Muscle layer of colon (tissue), 2 donors: ENCODE data around the gene MAML3.
A peak's percentile ranks its signal among the peaks of the same experiment; 100 is the strongest.

ENCODE experiments used
- H3K27ac ChIP-seq: one replicate; pipeline ENCODE4 v1.7.0; 2013; ENCODE audit warnings: low read depth, mild to moderate bottlenecking, low read length, moderate library complexity
- H3K27me3 ChIP-seq, 2 donors: one replicate each; pipeline ENCODE4 v1.7.0; 2013; ENCODE audit warnings: low read length in 2 of 2, mild to moderate bottlenecking in 2 of 2; ENCODE audit not compliant: insufficient read depth in 2 of 2, control insufficient read depth in 1 of 2
- H3K36me3 ChIP-seq: one replicate; pipeline ENCODE4 v1.7.0; 2013; ENCODE audit warnings: mild to moderate bottlenecking, low read length; ENCODE audit not compliant: insufficient read depth
- H3K4me1 ChIP-seq: one replicate; pipeline ENCODE4 v1.7.0; 2013; ENCODE audit warnings: mild to moderate bottlenecking, low read length; ENCODE audit not compliant: insufficient read depth
- H3K4me3 ChIP-seq, 2 donors: one replicate each; pipeline ENCODE4 v1.7.0; 2013; ENCODE audit warnings: low read length in 2 of 2, low read depth in 1 of 2, mild to moderate bottlenecking in 1 of 2, moderate library complexity in 1 of 2
- H3K9ac ChIP-seq: one replicate; pipeline ENCODE4 v1.7.0; 2013; ENCODE audit warnings: low read length
- H3K9me3 ChIP-seq: one replicate; pipeline ENCODE4 v1.7.0; 2013; ENCODE audit warnings: mild to moderate bottlenecking, low read length
- donor health status: abdominal sarcoma.
- donor health status: Adenocarcinoma of cecum.

The MAML3 gene

DNA sequence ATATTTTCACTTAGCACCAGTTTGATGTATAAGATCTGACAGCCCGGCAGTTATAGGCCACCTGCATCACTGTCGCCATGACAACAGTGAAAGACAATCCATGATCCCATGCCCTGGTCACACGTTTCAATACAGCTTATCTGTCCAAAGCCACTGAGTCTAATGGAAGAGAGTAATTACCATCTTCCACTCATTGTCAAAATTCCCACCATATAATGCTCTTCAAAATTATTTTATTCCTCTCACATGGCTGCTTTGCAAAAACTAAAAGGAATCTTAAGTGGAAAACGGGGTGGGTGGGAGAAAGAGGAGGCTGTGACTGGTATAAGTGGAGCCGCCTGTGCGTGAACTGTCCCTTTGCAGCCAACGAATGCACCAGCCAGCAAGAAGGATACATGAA, 44.2 kb downstream of the MAML3 start:
- Histone ChIP-seq H3K36me3 (no peaks in the 10 kb centered on the region), H3K9ac (no peak overlapping the region), H3K27me3 (no peaks in the 10 kb centered on the region), H3K4me1 (no peaks in the 10 kb centered on the region), H3K9me3 (no peaks in the 10 kb centered on the region), H3K27ac (no peak overlapping the region), H3K4me3 (no peak overlapping the region)

DNA sequence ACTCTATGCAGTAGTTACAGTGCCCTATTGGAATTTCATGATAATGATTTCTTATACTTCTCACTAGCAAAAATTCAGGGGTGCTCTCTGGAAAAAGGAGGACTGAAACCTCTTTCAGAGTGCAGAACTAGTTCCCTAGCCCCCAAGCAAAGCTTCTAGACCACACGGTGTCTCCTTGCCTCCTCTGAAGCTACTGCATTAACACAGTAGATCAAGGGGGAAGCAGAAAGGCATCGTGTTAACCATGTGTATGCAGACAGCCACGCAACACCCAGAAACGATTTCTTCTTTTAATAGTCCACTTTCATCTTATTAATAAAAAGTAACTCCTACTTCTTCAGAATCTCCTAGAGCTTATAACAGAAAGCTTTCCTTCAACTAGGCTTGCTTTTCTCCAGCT, 44.7 kb downstream of the MAML3 start:
- Histone ChIP-seq H3K9ac (no peak overlapping the region), H3K27me3 (no peaks in the 10 kb centered on the region), H3K4me3 (no peak overlapping the region), H3K9me3 (no peaks in the 10 kb centered on the region), H3K36me3 (no peaks in the 10 kb centered on the region), H3K27ac (no peak overlapping the region), H3K4me1 (no peaks in the 10 kb centered on the region)

- no peak overlapping the region for H3K27ac ChIP-seq
- no peaks in the 10 kb centered on the region for H3K27me3 ChIP-seq
- H3K36me3 ChIP-seq = no peaks in the 10 kb centered on the region
- no peaks in the 10 kb centered on the region for H3K4me1 ChIP-seq
- no peak overlapping the region for H3K9ac ChIP-seq
- H3K4me3 ChIP-seq = no peak overlapping the region
- H3K9me3 ChIP-seq = no peaks in the 10 kb centered on the region
These were observed 45.2 kb downstream of the MAML3 start for GRCh38 chr4:140108713-140109230.

DNA sequence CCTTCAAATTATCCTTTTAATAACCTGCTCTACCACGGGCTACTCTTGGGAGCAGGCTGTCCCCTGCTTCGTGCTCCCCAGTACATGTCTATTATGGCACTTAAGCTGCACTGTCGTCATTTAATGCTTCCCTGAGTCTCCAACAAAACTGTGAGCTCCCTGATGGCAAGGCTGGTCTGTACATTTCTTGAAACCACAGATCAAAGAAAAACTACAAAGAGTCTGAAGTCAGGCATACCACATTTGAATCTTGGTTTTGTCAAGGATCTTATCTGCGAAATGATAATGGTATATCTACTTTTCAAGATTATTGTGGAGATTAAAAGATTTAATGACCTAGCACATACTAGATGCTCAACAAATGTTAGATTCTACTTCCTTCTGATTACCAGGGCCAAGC, 45.7 kb downstream of the MAML3 start:
- no peaks in the 10 kb centered on the region for H3K27me3 ChIP-seq

DNA sequence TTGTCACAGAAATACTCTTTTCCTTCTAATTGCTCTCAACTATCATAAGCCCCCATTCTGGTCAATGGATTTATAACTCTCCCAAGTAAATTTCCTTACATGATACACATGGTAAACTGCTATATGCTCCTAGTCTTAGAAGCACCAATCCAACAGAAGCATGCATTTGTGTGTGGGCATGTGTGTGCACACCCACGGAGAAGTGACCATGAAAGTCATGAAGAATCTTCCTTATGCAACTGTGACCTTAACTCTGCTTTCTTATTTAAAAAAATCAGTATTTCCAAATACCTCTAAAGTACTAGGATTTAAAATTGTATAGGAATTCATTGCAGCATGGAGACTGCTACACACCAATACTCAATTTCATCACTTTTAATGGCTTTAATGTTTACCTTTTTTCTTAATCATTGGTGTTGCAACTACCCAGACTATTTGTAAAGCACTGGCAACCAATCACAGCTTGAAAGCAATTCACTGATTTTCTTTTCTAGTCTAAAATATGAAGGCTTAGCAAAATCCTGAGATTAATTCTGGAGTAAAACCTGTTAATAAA, 47.6 kb downstream of the MAML3 start:
- H3K9ac ChIP-seq = no peak overlapping the region
- H3K27me3 ChIP-seq = no peaks in the 10 kb centered on the region
- H3K4me3 ChIP-seq = no peak overlapping the region
- no peaks in the 10 kb centered on the region for H3K36me3 ChIP-seq
- no peaks in the 10 kb centered on the region for H3K4me1 ChIP-seq
- no peak overlapping the region for H3K27ac ChIP-seq
- no peaks in the 10 kb centered on the region for H3K9me3 ChIP-seq

More for the DNA sequence above, 45.7 kb downstream of the MAML3 start:
- Histone ChIP-seq H3K4me3 (no peak overlapping the region), H3K4me1 (no peaks in the 10 kb centered on the region), H3K9me3 (no peaks in the 10 kb centered on the region), H3K36me3 (no peaks in the 10 kb centered on the region), H3K27ac (no peak overlapping the region), H3K9ac (no peak overlapping the region)

DNA sequence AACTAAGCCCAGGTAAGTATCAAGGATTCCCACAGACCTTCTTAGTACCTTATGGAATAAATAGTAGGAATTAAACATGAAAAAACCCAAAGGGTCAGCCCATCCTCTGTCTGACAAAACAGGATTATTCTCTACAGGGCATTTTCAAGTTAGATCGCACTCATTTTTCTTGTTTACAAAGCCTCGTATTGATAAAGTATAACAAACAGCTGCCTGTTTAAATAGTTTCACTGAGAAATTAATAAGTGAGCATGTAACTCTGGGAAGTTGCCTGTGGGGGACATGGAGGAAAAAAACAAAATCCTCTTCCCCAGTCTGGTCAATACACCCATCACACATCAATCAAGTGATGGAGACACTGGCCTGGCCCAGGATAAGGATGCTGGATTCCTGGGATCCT, 48.5 kb downstream of the MAML3 start:
- Histone ChIP-seq H3K9me3 (no peaks in the 10 kb centered on the region), H3K9ac (no peak overlapping the region), H3K36me3 (no peaks in the 10 kb centered on the region), H3K4me1 (no peaks in the 10 kb centered on the region), H3K27me3 (no peaks in the 10 kb centered on the region), H3K27ac (no peak overlapping the region), H3K4me3 (no peak overlapping the region)

GRCh38 chr4:140103676-140104075, 50.3 kb downstream of the MAML3 start:
- no peak overlapping the region for H3K9ac ChIP-seq
- no peaks in the 10 kb centered on the region for H3K36me3 ChIP-seq
- H3K27me3 ChIP-seq = no peaks in the 10 kb centered on the region
- no peak overlapping the region for H3K4me3 ChIP-seq
- peaks cover 2% of the 10 kb centered on the region for H3K4me1 ChIP-seq
- no peaks in the 10 kb centered on the region for H3K9me3 ChIP-seq
- no peak overlapping the region for H3K27ac ChIP-seq

- no peaks in the 10 kb centered on the region for H3K27me3 ChIP-seq
- no peak overlapping the region for H3K9ac ChIP-seq
- no peak overlapping the region for H3K4me3 ChIP-seq
- H3K27ac ChIP-seq = no peak overlapping the region
- no peaks in the 10 kb centered on the region for H3K36me3 ChIP-seq
- no peaks in the 10 kb centered on the region for H3K9me3 ChIP-seq
- peaks cover 10% of the 10 kb centered on the region for H3K4me1 ChIP-seq
These were observed 51.6 kb downstream of the MAML3 start for GRCh38 chr4:140102421-140102820.

DNA sequence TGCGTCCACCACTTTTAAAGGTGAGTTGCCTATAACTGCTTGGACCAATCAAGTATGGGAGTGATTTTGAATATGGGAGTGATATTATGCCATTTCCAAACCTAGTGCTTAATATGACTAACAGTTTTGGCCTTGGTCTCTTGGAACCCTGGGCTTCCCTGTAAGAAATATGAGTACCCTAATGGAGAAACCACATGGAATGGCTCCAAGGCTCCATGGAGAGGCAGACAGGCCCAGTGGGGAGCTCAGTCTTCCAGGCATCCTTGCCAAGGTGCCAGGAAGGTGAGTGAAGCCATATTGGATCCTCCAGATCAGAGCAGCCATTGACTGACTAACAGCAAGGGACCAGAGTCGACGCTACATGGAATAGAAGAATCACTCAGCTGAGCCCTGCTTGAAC, 53.2 kb downstream of the MAML3 start:
- no peaks in the 10 kb centered on the region for H3K36me3 ChIP-seq
- no peak overlapping the region for H3K9ac ChIP-seq
- peaks cover 20% of the 10 kb centered on the region for H3K4me1 ChIP-seq
- H3K27me3 ChIP-seq = no peaks in the 10 kb centered on the region
- no peak overlapping the region for H3K27ac ChIP-seq
- no peaks in the 10 kb centered on the region for H3K9me3 ChIP-seq
- H3K4me3 ChIP-seq = no peak overlapping the region

DNA sequence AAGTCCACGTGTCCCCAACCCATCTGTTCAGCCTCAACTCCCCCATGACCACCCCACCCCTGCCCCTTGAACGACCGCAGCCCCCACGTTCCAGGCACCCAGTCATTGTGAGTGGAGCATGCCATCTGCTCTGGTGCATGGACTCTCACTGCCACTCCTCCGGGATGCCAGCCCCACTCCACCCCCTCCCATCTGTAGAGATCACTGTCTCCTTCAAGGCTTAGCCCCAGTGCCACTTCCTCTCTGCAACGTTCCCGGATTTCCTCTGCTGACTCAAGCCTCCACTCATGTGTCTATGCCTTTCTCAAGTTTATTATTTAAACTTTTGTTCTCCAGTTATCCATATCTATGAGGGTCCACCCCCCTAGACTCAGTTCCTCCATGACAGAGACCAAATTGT, 54.0 kb downstream of the MAML3 start:
- Histone ChIP-seq H3K36me3 (no peaks in the 10 kb centered on the region), H3K27me3 (no peaks in the 10 kb centered on the region), H3K9ac (no peak overlapping the region), H3K27ac (no peak overlapping the region), H3K4me3 (no peak overlapping the region), H3K4me1 (peaks cover 25% of the 10 kb centered on the region), H3K9me3 (no peaks in the 10 kb centered on the region)

DNA sequence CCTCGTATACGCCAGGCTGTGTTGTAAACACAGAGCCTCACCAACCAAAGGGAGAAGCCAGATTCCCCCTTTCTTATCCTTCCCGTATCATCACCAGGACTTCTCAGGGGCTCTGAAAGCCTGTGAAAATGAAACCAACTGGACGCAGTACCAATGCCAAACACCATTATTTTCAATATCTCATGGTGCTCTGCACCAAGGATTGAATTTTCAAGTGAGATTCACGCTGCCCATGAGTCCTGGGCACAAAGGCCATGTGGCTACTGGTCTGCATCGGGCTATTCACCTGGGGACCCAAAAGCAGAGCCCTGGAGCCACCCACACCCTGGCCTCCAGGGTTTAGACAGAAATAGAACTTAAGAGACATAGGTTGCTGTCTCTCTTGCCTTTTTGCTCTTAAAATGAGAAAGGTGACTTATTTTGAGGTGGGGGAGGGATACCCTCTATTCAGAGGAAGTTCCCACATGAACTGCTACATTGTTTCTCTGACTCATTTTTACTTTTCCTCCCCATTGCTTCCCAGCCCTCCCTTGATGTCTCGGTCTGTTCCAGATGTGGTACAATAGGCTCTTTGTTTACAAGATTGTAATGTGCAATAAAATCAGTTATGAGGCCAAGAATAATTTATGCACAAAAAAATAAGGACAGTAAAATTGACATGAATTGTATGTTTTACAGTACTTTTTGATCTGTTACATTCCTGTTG, 55.4 kb downstream of the MAML3 start:
- H3K27ac ChIP-seq = no peak overlapping the region
- H3K36me3 ChIP-seq = no peaks in the 10 kb centered on the region
- no peaks in the 10 kb centered on the region for H3K9me3 ChIP-seq
- no peak overlapping the region for H3K9ac ChIP-seq
- peak overlapping the region in 1 of 2 donors; percentile 52 for H3K4me3 ChIP-seq
- H3K27me3 ChIP-seq = no peaks in the 10 kb centered on the region
- peaks cover 39% of the 10 kb centered on the region for H3K4me1 ChIP-seq

DNA sequence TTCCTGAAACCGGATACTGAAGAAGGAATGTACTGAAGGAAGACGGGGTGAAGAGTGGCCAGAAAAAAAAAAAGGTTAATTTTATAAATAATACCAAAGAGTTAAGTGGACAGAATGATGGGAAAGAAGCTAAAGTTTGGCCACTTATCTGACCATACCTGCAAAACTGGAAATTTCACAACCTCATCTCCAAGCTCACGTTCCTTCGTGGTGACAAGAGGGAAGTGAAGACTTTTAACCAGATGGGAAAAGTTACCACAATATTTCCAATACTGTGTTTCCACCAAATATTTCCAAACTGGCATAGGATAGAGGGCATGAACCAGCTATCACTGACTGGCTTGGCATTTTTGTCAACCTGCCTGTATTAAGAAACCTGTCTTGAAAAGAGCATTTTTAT, 56.4 kb downstream of the MAML3 start:
- Histone ChIP-seq H3K9me3 (no peaks in the 10 kb centered on the region), H3K4me1 (peaks cover 39% of the 10 kb centered on the region), H3K36me3 (no peaks in the 10 kb centered on the region), H3K27ac (no peak overlapping the region), H3K27me3 (no peaks in the 10 kb centered on the region), H3K9ac (no peak overlapping the region), H3K4me3 (no peak overlapping the region)
